Neural progenitor cell (in vitro differentiated cells): Measurements from ENCODE around the gene CREM.

ENCODE experiments used
- CTCF ChIP-seq: fragments of 200-600 bp; sonication (generic); IDR thresholded peaks from 2 replicates; pipeline ENCODE4 v1.5.1; 2017; ENCODE audit warnings: antibody characterized with exemption, mild to moderate bottlenecking
- EZH2 ChIP-seq: fragments of 200-600 bp; sonication (generic); IDR thresholded peaks from 2 replicates; pipeline ENCODE4 v1.6.1; 2017; ENCODE audit warnings: antibody characterized with exemption, mild to moderate bottlenecking, moderate library complexity
- EZH2phosphoT487 ChIP-seq: fragments of 200-600 bp; sonication (generic); IDR thresholded peaks from 2 replicates; pipeline ENCODE4 v1.6.1; 2017; ENCODE audit warnings: antibody characterized with exemption

- TF ChIP-seq CTCF (no peak), EZH2 (no peak), EZH2phosphoT487 (no peak)
Observed at GRCh38 chr10:35192645-35193249, 66.1 kb downstream of the CREM start.
